IPS DF 6.9 (cell line): ENCODE results near the gene FKBP11.
"Not testable (repeated sequence)": the region's sequence is repeated elsewhere in the genome, so short reads cannot be mapped to it uniquely, and the experiment has no call there.

Experiments
- DNase-seq: peaks from one replicate; pipeline ENCODE4 v3.0.0-alpha.2; 2013; ENCODE audit warnings: low read depth, low spot score
- H3K27ac ChIP-seq: one replicate; pipeline ENCODE4 v1.5.1; 2013; ENCODE audit warnings: low read length, control low read depth
- H3K27me3 ChIP-seq: 2 replicates; pipeline ENCODE4 v1.6.1; 2013; ENCODE audit warnings: mild to moderate bottlenecking, low read length; ENCODE audit not compliant: control insufficient read depth, insufficient read depth
- H3K36me3 ChIP-seq: 2 replicates; pipeline ENCODE4 v1.6.1; 2013; ENCODE audit warnings: low read length; ENCODE audit not compliant: control insufficient read depth, insufficient read depth
- H3K4me1 ChIP-seq: 2 replicates; pipeline ENCODE4 v1.6.1; 2013; ENCODE audit warnings: low read length; ENCODE audit not compliant: control insufficient read depth, insufficient read depth
- H3K4me3 ChIP-seq: 2 replicates; pipeline ENCODE4 v1.5.1; 2013; ENCODE audit warnings: mild to moderate bottlenecking, low read length
- H3K9me3 ChIP-seq: 2 replicates; pipeline ENCODE4 v1.6.1; 2013; ENCODE audit warnings: low read length, inconsistent platforms; ENCODE audit not compliant: control insufficient read depth, insufficient read depth
- WGBS: extraction: QIAGEN DNeasy Blood & Tissue Kit; methylation state at CpG from one replicate; pipeline ENCODE4 v1.1.7; 2013; ENCODE audit warnings: mixed read lengths, missing lambda C conversion rate; ENCODE audit not compliant: insufficient read length, insufficient coverage; 5-methylcytosine and 5-hydroxymethylcytosine counted together

Gene FKBP11

DNA sequence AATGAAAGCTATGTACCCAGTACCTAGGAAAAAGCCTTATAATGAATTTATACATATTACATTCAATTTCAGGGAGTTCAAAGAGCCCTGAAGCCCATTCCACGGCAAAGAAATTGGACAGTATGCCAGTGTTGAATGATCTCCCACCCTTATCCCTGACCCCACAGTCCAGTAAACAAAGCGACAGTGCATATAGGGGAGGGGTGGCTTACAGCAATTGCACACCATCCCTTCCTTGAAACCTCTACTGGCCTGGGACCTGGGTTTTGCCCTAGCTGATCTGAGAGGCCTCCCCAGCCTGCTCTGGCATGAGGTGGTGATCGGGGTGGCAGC is 42.4 kb downstream of the FKBP11 start:
- WGBS = no CpG with 5 or more reads among the region's 3 CpGs
- no peaks in the 10 kb centered on the region for H3K27me3 ChIP-seq

DNA sequence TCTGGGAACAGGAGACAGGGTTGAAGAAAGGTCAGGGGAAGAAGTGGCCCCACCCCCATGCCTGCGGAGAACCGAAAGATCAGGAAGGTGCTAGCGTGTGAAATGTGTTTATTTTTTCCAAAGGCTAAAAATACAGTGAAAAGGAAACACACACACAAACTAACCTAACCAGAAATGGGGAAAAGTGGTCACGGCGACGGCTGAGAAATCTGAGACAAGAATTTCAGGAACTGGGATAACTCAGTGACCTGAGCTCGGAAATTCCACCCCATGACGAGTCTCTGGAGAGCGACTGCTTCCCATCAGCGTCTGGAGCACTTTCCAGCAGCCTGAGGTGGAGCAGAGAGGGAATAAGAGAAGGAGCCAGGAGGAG is 43.0 kb downstream of the FKBP11 start:
- Histone ChIP-seq H3K27ac (no peak overlapping the region), H3K36me3 (no peaks in the 10 kb centered on the region), H3K4me1 (peaks cover 5% of the 10 kb centered on the region; the same call in 1 of the 2 replicates), H3K27me3 (no peaks in the 10 kb centered on the region), H3K9me3 (no peaks in the 10 kb centered on the region), H3K4me3 (no peak overlapping the region)
- WGBS = no CpG with 5 or more reads among the region's 10 CpGs
- no peak for DNase-seq

More for the DNA sequence above, 42.4 kb downstream of the FKBP11 start:
- Histone ChIP-seq H3K36me3 (no peaks in the 10 kb centered on the region), H3K27ac (no peak overlapping the region), H3K9me3 (no peaks in the 10 kb centered on the region), H3K4me3 (no peak overlapping the region), H3K4me1 (peaks cover 5% of the 10 kb centered on the region; the same call in 1 of the 2 replicates)
- no peak for DNase-seq

DNA sequence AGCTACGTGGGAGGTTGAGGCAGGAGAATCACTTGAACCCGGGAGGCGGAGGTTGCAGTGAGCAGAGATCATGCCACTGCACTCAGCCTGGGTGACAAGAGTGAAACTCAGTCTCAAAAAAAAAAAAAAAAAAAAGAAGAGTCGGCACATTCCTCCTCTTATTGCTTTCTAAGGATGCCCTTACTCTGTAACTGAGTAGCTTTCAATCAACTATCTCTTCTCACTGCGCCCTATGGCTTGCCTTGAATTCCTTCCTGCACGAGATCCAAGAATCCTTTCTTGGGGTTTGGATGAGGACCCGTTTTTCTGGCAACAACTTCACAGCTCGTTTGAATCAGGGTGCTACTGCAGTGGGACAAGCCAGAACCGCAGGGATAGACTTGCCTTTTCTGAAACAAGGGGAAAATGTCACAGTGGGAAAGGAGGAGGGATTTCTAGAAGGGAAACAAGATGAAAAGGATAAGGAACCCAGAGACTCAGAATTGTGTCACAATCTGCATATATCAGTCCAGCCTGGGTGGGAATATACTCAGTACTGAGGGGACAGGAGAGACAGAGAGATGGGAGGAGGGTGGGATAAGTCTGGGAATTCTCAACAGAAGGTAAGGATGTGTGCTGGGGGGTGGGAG is 43.5 kb downstream of the FKBP11 start:
- Histone ChIP-seq H3K27me3 (no peaks in the 10 kb centered on the region), H3K36me3 (no peaks in the 10 kb centered on the region), H3K4me1 (peaks cover 5% of the 10 kb centered on the region; the same call in 1 of the 2 replicates), H3K4me3 (no peak overlapping the region), H3K27ac (no peak overlapping the region), H3K9me3 (no peaks in the 10 kb centered on the region)
- no CpG with 5 or more reads among the region's 9 CpGs for WGBS
- DNase-seq = no peak

- Histone ChIP-seq H3K27ac (no peak overlapping the region), H3K9me3 (no peaks in the 10 kb centered on the region), H3K4me3 (no peak overlapping the region), H3K4me1 (peaks cover 5% of the 10 kb centered on the region; the same call in 1 of the 2 replicates), H3K36me3 (no peaks in the 10 kb centered on the region), H3K27me3 (no peaks in the 10 kb centered on the region)
- no peak for DNase-seq
- no CpG with 5 or more reads among the region's 9 CpGs for WGBS
Measured at GRCh38 chr12:48880647-48881046, 44.6 kb downstream of the FKBP11 start.

DNA sequence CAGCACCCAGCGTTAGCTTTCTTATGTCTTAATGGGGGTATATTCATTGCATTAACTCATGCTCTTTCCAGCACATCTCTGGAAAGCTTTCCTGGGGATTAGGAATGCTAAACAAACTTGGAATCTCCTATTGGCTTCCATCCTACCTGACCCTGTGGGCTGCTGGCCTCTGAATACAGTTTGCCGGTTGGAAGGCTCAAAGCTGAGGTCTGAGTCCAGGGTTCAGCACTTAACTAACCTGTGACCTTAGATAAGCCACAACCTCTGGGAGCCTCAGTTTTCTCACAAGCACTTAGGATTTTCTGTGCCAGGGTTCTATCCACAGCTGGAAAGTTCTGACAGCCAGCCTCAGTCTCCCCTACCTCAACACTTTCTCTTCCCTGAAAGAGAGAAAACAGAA is 46.7 kb downstream of the FKBP11 start:
- Histone ChIP-seq H3K27me3 (no peaks in the 10 kb centered on the region), H3K36me3 (no peaks in the 10 kb centered on the region), H3K9me3 (no peaks in the 10 kb centered on the region), H3K4me3 (no peak overlapping the region), H3K4me1 (peaks cover 1% of the 10 kb centered on the region; the same call in 1 of the 2 replicates), H3K27ac (no peak overlapping the region)
- no peak for DNase-seq
- no CpG with 5 or more reads among the region's 2 CpGs for WGBS

- no peak overlapping the region for H3K27ac ChIP-seq
- H3K4me1 ChIP-seq = 0 out of 2 replicates have a peak, but pooled peaks cover 1% of the 10 kb centered on the region
- H3K27me3 ChIP-seq = no peaks in the 10 kb centered on the region
- no peaks in the 10 kb centered on the region for H3K9me3 ChIP-seq
- no CpG with 5 or more reads among the region's 4 CpGs for WGBS
- no peaks in the 10 kb centered on the region for H3K36me3 ChIP-seq
- DNase-seq = no peak
- no peak overlapping the region for H3K4me3 ChIP-seq
Measured at GRCh38 chr12:48875944-48876515, 49.3 kb downstream of the FKBP11 start.

DNA sequence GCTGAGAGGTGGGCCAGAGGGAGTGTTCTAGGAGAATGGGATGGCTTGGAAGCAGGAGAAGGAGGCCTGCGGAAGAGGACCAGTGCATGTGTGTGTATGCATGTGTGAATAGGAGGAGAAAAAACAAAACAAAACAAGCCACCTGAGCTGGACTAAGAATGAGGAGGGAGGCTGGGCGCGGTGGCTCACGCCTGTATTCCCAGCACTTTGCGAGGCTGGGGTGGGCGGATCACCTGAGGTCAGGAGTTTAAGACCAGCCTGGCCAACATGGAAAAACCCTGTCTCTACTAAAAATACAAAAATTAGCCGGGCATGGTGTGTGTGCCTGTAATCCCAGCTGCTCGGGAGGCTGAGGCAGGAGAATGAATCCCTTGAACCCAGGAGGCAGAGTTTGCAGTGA is 51.8 kb downstream of the FKBP11 start:
- not testable (repeated sequence) for H3K27me3 ChIP-seq, H3K9me3 ChIP-seq, H3K4me1 ChIP-seq, H3K4me3 ChIP-seq, H3K27ac ChIP-seq, H3K36me3 ChIP-seq, DNase-seq
- WGBS = no CpG with 5 or more reads among the region's 8 CpGs

DNA sequence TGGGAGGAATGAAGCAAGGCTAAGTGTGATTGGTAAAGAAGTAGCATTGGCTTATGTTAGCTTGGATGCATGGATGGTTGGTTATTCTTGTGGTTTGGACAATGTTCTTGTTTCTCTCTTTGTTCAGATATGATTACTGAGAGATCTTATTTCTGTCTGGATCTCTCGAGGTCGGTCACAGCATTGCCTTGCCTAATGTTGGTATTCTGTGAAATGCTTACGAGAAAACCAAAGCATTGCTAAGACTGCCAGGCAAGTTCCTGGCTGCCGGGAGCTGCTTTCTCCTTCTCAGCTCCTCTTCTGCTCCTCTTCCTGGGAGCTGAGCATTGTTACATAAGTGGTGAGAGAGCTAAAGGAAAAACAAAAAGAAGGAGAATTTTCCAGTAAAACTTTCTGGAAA is 52.2 kb downstream of the FKBP11 start:
- H3K27me3 ChIP-seq = no peaks in the 10 kb centered on the region
- H3K4me3 ChIP-seq = no peak overlapping the region
- no peak for DNase-seq
- H3K36me3 ChIP-seq = no peaks in the 10 kb centered on the region
- no peak overlapping the region for H3K27ac ChIP-seq
- 0 out of 2 replicates have a peak, but pooled peaks cover 1% of the 10 kb centered on the region for H3K4me1 ChIP-seq
- no peaks in the 10 kb centered on the region for H3K9me3 ChIP-seq
- no CpG with 5 or more reads among the region's 4 CpGs for WGBS
